Cardiac fibroblast (primary cell): Measurements from ENCODE around the gene CNTNAP2.

Source experiments
- DNase-seq, 2 donors: peaks; one replicate each; pipeline versions ENCODE4 v3.0.0 to v3.0.0-alpha.2; 2010; ENCODE audit warnings: low read depth in 2 of 2
- H3K4me3 ChIP-seq, 2 donors: replicated peaks in 1 of 2; 1 replicate in 1 of 2; 2 replicates in 1 of 2; pipeline ENCODE4 v1.5.1; 2011; ENCODE audit warnings: low read depth in 2 of 2, low read length in 2 of 2, mild to moderate bottlenecking in 2 of 2, moderate library complexity in 1 of 2
- TF ChIP-seq, protein P1 (sequence below): IDR thresholded peaks from one replicate; pipeline ENCODE4 v1.5.1; 2011; ENCODE audit warnings: low read depth, mild to moderate bottlenecking, low read length, inconsistent platforms

The CNTNAP2 gene

DNA sequence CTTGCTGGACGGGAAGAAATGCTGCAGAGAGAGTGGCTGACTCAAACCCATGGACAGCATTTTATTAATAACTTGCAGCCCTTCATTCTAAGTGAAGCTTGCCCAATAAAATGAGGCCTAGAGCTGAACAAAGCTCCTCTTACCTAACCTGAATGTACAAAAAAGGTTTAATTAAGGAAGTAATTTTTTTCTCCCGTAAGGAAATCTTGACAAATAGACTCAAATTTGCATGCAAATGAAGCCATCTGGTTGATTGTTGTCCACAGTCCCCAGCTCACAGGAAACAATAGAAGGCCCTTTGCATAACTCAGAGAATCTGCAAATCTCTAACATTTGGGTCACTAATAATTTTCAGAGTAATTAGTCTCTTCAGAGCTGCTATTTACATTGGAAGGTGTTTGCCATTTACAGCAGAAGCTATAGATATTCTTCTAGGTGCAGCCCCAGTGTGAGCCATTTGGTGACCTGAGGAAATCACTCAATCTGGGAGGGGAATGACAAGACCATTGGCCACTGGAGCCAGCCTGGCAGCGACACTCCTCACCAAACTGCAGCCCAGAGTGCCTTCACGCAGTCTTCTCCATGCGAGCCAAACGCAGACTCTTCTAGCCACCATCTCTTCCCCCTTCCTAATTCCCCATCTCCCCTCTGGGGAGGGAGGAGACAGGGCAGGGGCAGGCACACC is 1991.0 kb downstream of the CNTNAP2 start:
- DNase-seq: no peak
- no peak overlapping the region for H3K4me3 ChIP-seq
- TF ChIP-seq, protein P1, sequence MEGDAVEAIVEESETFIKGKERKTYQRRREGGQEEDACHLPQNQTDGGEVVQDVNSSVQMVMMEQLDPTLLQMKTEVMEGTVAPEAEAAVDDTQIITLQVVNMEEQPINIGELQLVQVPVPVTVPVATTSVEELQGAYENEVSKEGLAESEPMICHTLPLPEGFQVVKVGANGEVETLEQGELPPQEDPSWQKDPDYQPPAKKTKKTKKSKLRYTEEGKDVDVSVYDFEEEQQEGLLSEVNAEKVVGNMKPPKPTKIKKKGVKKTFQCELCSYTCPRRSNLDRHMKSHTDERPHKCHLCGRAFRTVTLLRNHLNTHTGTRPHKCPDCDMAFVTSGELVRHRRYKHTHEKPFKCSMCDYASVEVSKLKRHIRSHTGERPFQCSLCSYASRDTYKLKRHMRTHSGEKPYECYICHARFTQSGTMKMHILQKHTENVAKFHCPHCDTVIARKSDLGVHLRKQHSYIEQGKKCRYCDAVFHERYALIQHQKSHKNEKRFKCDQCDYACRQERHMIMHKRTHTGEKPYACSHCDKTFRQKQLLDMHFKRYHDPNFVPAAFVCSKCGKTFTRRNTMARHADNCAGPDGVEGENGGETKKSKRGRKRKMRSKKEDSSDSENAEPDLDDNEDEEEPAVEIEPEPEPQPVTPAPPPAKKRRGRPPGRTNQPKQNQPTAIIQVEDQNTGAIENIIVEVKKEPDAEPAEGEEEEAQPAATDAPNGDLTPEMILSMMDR: no peak

DNA sequence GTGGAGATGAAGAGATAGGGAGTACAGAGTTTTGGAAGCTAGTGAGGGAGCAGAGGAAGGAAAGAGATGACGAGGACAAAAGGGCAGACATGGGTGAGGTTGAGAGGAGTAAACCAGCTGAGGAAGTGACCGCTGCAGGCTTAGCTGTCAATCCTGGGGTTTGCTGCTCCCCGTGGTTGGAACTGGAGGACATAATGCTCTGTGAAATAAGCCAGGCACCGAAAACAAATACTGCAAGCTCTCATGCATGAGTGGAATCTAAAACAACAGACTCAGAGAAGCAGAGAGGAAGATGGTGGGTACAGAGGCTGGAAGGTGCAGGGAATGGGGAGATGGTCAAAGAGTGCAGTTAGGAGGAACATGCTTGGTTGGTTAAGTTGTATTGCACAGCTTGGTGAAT is 1991.8 kb downstream of the CNTNAP2 start:
- TF ChIP-seq, protein P1: no peak
- no peak overlapping the region for H3K4me3 ChIP-seq
- no peak for DNase-seq

DNA sequence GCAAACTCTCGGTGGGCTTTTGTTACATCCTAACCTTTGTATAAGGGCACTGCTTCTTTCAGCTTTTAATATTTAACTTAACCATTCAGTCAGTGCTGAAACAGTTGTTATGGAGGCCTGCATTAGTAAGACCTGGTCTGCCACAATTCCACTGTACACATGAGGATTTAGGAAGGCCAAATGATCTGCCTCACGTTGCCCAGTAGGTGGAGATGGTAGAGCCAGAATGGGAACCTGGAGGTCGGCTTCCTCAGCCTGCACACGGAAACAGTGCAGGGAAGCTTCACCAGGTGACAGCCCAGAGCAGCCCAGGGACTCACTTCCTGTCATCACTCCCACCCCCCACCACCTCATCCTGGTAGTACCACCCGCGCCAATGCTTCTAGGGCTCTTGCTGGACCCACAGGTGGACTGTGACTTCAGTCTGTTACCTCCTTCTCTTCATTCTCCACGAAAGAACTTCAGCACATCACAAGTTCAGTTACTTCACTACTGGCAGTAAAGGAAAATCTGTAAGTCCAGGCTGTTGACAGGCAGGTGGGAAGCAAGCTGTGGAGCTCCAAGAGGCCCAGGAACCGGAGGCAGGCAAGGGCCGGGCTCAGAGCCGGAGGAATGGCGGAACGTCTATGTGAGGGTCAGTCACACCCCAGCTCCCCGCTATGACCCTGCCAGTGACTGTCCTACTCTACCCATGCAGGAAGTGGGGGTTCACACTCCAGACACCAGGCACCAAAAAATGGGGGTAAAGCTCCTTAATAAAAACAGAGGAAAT is 1993.7 kb downstream of the CNTNAP2 start:
- H3K4me3 ChIP-seq: no peak overlapping the region
- peak in 1 of 2 donors; percentile 1 for DNase-seq
- TF ChIP-seq, protein P1: no peak

DNA sequence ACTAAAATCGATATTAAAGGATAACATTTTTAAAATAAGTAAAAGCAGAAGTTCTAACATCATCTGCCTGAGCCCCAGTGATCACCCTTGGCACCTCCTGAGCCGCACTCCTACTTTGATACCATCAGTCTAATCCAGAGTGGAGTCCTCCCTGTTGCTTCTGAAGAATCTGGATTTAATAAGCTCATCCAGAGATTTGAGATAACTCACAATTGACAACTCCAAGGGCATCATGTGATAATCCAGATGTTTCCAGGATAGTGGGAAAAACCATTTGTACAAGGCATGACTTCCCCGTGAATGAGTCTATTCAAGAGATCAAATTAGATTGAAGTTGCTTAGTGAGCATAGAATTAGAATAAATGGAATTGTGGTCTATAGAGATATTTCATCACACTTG is 1998.2 kb downstream of the CNTNAP2 start:
- DNase-seq: no peak
- TF ChIP-seq, protein P1: no peak
- H3K4me3 ChIP-seq: no peak overlapping the region

GRCh38 chr7:148115308-148115707 is 1998.7 kb downstream of the CNTNAP2 start:
- TF ChIP-seq, protein P1: no peak
- no peak for DNase-seq
- no peak overlapping the region for H3K4me3 ChIP-seq

GRCh38 chr7:148116195-148116594 is 1999.6 kb downstream of the CNTNAP2 start:
- no peak for DNase-seq
- TF ChIP-seq, protein P1: no peak

More at GRCh38 chr7:148116195-148116594, 1999.6 kb downstream of the CNTNAP2 start:
- no peak overlapping the region for H3K4me3 ChIP-seq
